Esophagus squamous epithelium (tissue), 4 donors: ENCODE measurements around the gene TTC21A.

Experiments
- POLR2A ChIP-seq, 4 donors: fragments of 450-650 bp; IDR thresholded peaks; one replicate each; pipeline ENCODE4 v1.6.1; 2017; ENCODE audit warnings: antibody characterized with exemption in 4 of 4, mild to moderate bottlenecking in 4 of 4, moderate library complexity in 3 of 4
- TF ChIP-seq, protein P1 (sequence below), 6 experiments: fragments of 450-650 bp in 4 of 6; fragments of 200-600 bp in 2 of 6; sonication (generic) in 2 of 6; IDR thresholded peaks; one replicate each; pipeline ENCODE4 v1.5.1; 2016 to 2019; ENCODE audit warnings: antibody characterized with exemption in 6 of 6, mild to moderate bottlenecking in 4 of 6, moderate library complexity in 4 of 6

DNA sequence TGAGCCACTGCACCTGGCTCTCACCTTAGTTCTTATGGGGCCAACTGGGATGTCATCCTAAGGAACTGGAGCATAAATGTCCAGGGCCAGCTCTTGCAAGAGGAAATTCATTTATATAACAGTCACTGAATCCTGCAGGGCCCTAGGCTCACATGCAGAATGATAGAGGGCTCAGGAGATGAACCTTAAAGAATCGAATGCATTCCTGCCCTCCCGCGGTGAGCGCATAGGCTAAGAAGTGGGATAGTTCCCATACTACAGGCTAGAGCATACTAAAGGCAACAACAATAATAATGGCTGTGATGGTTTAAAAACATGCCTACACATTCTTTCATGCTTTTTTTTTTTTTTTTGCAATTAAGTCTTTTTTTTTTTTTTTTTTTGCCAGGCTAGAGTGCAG lies 63.0 kb downstream of the TTC21A start:
- TF ChIP-seq, protein P1, sequence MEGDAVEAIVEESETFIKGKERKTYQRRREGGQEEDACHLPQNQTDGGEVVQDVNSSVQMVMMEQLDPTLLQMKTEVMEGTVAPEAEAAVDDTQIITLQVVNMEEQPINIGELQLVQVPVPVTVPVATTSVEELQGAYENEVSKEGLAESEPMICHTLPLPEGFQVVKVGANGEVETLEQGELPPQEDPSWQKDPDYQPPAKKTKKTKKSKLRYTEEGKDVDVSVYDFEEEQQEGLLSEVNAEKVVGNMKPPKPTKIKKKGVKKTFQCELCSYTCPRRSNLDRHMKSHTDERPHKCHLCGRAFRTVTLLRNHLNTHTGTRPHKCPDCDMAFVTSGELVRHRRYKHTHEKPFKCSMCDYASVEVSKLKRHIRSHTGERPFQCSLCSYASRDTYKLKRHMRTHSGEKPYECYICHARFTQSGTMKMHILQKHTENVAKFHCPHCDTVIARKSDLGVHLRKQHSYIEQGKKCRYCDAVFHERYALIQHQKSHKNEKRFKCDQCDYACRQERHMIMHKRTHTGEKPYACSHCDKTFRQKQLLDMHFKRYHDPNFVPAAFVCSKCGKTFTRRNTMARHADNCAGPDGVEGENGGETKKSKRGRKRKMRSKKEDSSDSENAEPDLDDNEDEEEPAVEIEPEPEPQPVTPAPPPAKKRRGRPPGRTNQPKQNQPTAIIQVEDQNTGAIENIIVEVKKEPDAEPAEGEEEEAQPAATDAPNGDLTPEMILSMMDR (IDR thresholded peaks at IDR 0.05), result no peak
- TF ChIP-seq POLR2A (IDR thresholded peaks at IDR 0.05), result no peak
